Measurements from ENCODE around the gene TRAK1. TPM values are rescaled to one million over a fixed set of nuclear protein-coding genes. Genes with fewer than 3 reads are reported as not detected.

The TRAK1 gene
- total RNA-seq, 1 donor from 2014 or later = 36.1 TPM

DNA sequence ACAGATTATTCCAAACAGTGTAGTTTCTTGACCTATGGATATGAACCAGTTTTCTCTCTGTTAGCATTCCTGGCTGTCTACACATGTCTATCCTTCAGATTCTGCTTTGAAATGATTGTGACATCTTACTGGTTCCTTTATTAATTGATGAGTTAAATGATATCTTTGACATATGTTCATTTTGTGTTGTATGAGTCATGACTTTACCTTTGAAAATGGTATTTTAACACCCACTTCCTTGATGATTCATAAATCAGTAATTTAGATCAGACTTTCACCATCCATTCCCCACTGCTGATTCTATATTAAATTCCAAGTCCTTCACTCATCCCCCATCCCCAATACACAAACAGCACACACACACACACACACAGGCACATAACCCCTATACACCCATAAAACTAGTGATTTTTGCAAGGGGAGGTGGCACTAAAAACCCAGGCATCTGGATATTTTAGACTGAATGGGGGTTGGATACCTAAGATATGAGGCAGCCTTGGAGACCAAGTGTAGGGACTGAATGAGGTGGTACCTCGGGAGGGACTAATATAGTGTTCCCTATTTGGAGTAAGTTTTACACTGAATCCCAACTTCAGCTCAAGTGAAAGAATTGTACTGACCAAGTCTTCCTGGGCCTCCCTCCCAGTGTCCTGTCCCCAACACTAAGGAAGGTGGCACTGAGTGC lies 165.1 kb downstream of the TRAK1 start:
- DNase-seq (ENCODE audit: low read depth) (peak; percentile 94), FAIRE-seq (no peak)
- Histone ChIP-seq H3K4me3 (ENCODE audit: low read depth, low read length) (no peak overlapping the region), H3K27me3 (ENCODE audit: control insufficient read depth, insufficient read depth, low read length) (no peaks in the 10 kb centered on the region), H3K36me3 (ENCODE audit: control insufficient read depth, insufficient read depth, low read length) (no peaks in the 10 kb centered on the region)
- no peak for TF ChIP-seq CTCF (IDR thresholded peaks at IDR 0.05; ENCODE audit: insufficient read depth, low read length, severe bottlenecking)

GRCh38 chr3:42257007-42257406 lies 165.8 kb downstream of the TRAK1 start:
- no peaks in the 10 kb centered on the region for H3K36me3 ChIP-seq (ENCODE audit: control insufficient read depth, insufficient read depth, low read length)
- TF ChIP-seq CTCF (IDR thresholded peaks at IDR 0.05; ENCODE audit: insufficient read depth, low read length, severe bottlenecking) = no peak
- H3K27me3 ChIP-seq (ENCODE audit: control insufficient read depth, insufficient read depth, low read length) = no peaks in the 10 kb centered on the region
- FAIRE-seq (peak; percentile 80), DNase-seq (ENCODE audit: low read depth) (peak; percentile 89)
- H3K4me3 ChIP-seq (ENCODE audit: low read depth, low read length) = no peak overlapping the region

DNA sequence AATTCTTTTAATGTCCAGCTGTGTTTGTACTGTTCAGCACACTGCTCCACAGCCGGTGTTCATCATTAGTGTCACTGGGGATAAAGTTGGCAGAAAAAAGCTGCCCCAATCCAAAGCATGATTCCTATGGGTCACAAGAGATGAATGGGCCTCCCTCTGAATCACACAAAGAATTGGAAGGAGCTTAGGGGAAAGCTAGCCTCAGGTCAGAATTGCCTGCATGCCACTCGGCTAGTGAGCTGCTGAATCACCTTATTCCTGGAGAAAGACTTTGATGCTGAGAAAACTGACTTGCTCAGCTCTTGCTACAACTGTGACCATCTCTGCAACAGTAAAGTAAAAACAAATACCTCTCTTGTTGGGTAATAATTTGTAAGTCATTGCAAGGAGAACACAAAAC lies 171.4 kb downstream of the TRAK1 start:
- FAIRE-seq (peak; percentile 93), DNase-seq (ENCODE audit: low read depth) (peak; percentile 97)
- no peak overlapping the region for H3K4me3 ChIP-seq (ENCODE audit: low read depth, low read length)
- H3K36me3 ChIP-seq (ENCODE audit: control insufficient read depth, insufficient read depth, low read length) = no peaks in the 10 kb centered on the region
- no peak for TF ChIP-seq CTCF (IDR thresholded peaks at IDR 0.05; ENCODE audit: insufficient read depth, low read length, severe bottlenecking)
- peaks cover 16% of the 10 kb centered on the region for H3K27me3 ChIP-seq (ENCODE audit: control insufficient read depth, insufficient read depth, low read length)

DNA sequence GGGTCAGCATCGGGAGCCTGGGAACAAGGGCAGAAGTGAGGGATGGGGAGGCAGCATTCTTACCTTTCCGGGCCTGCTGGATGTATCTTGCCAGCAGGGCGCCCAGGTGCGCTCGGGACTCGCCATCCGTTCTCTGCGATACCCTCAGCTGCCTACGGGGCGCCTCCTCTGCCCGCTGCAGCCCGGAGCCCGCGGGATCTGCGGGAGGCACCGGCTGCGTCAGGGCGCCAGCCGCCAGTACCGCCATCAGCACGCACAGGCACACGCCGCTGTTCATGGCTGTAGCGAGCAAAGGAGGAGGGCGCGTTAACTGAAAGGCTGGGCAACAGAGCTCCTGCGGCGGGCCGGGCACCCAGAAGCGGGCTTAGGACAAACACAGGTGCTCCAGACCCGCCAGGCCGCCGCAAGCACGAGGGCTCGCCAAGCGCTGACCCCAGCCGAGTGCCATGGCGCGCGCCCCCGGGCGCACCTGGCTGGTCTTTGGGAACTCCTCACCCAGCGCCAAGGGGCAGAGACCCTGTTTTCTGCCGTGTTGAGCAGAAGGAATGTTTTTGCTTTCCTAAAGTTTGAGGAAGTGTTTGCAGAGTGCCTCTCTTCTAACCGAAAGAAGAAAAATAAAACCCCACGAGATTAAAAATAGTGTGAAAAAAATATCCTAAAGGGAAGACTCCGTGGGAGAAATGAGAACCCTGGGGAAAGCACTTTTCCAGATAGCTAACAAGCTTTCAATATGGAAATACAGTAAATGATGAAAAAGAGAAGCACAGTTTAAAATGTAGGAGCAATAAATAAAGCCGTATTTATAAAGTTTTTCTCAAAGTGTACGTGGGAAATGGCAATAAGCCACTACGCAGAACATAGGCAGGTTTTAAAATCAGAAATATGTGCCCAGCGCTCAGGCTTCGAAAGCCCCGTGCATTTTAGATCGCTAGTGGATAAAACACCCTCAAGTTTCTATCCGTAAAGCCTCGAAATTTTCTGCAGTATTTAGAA lies 172.5 kb downstream of the TRAK1 start:
- TF ChIP-seq CTCF (IDR thresholded peaks at IDR 0.05; ENCODE audit: insufficient read depth, low read length, severe bottlenecking) = no peak
- peaks cover 21% of the 10 kb centered on the region for H3K27me3 ChIP-seq (ENCODE audit: control insufficient read depth, insufficient read depth, low read length)
- FAIRE-seq (no peak), DNase-seq (ENCODE audit: low read depth) (peak; percentile 16)
- H3K36me3 ChIP-seq (ENCODE audit: control insufficient read depth, insufficient read depth, low read length) = no peaks in the 10 kb centered on the region
- no peak overlapping the region for H3K4me3 ChIP-seq (ENCODE audit: low read depth, low read length)

DNA sequence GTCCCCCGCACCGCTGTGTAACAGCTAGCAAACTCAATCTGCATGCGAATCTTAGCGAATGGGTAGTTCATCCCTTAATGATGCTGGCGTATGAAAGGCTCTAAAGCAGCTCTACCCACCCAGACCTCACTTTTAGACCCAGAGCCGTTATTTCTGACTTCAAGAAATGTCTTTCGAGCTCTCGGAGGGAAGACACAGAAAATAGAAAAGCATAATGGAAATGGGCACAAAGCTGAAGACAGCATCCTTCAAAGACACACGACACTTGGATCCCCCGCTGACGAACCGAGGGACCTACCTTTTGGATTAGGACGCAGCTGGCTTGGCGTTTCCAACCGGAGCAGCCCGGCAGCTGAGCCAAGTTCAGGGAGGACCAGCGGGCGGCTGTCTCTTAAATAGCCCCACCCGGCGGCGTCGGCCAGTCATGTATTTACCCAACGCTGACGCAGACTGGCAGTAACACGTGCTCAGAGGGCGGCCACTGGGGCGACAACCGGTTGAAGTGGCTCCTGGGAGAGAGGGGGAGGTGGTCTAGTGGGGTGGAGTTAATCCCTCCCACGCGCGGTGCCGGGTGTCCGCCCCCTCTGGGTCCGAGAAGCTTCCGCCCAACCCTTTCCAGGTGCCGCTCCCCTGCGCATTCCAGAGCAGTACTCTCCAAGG lies 173.4 kb downstream of the TRAK1 start:
- FAIRE-seq (no peak), DNase-seq (ENCODE audit: low read depth) (peak; percentile 60)
- no peak overlapping the region for H3K4me3 ChIP-seq (ENCODE audit: low read depth, low read length)
- peaks cover 22% of the 10 kb centered on the region for H3K27me3 ChIP-seq (ENCODE audit: control insufficient read depth, insufficient read depth, low read length)
- no peaks in the 10 kb centered on the region for H3K36me3 ChIP-seq (ENCODE audit: control insufficient read depth, insufficient read depth, low read length)
- TF ChIP-seq CTCF (IDR thresholded peaks at IDR 0.05; ENCODE audit: insufficient read depth, low read length, severe bottlenecking) = no peak

Measured in bronchial epithelial cell (primary cell).